Renal cortical epithelial cell (primary cell): ENCODE data around the gene TUBAL3. TPM values are rescaled to one million over a fixed set of nuclear protein-coding genes. Genes with fewer than 3 reads are reported as not detected.
A peak's percentile ranks its signal among the peaks of the same experiment; 100 is the strongest.
"Not testable (repeated sequence)": the region's sequence is repeated elsewhere in the genome, so short reads cannot be mapped to it uniquely, and the experiment has no call there.

ENCODE experiments used
- DNase-seq: peaks from one replicate; pipeline ENCODE4 v3.0.0-alpha.2; 2011; ENCODE audit warnings: low read depth
- total RNA-seq: library from RNA; depleted of rRNA; stranded (reverse); fragments of >200 nt; gene quantifications from 2 replicates; pipeline ENCODE4 v1.2.3, GENCODE V29; 2014

TUBAL3 gene
- total RNA-seq, 1 donor from 2014 or later = 0.35 TPM

GRCh38 chr10:5380395-5380794 is 24.2 kb downstream of the TUBAL3 start:
- DNase-seq = not testable (repeated sequence)

GRCh38 chr10:5379202-5379601 is 25.4 kb downstream of the TUBAL3 start:
- not testable (repeated sequence) for DNase-seq

GRCh38 chr10:5376450-5376849 is 28.2 kb downstream of the TUBAL3 start:
- DNase-seq = no peak

- DNase-seq = no peak
These were observed 30.6 kb downstream of the TUBAL3 start for GRCh38 chr10:5373891-5374611.

GRCh38 chr10:5373307-5373706 is 31.3 kb downstream of the TUBAL3 start:
- peak; percentile 70 for DNase-seq

GRCh38 chr10:5370493-5371352 is 33.9 kb downstream of the TUBAL3 start:
- no peak for DNase-seq

GRCh38 chr10:5369362-5370158 is 35.1 kb downstream of the TUBAL3 start:
- DNase-seq = no peak

- DNase-seq = no peak
These were observed 38.7 kb downstream of the TUBAL3 start for GRCh38 chr10:5365928-5366327.

- DNase-seq = no peak
These were observed 39.7 kb downstream of the TUBAL3 start, which contains the start of gene UCN3 for GRCh38 chr10:5364890-5365338. Gene UCN3 (plus strand): TSS chr10:5364966. CDS start chr10:5373721, 8,755 bp downstream.

- DNase-seq = peak; percentile 12
These were observed 40.3 kb downstream of the TUBAL3 start for GRCh38 chr10:5364374-5364773.

- DNase-seq = no peak
These were observed 41.8 kb downstream of the TUBAL3 start for GRCh38 chr10:5362873-5363272.

GRCh38 chr10:5361966-5362365 is 42.7 kb downstream of the TUBAL3 start:
- DNase-seq = no peak

GRCh38 chr10:5360318-5360915 is 44.2 kb downstream of the TUBAL3 start:
- DNase-seq = no peak

GRCh38 chr10:5356302-5356763 is 48.3 kb downstream of the TUBAL3 start:
- DNase-seq = no peak

GRCh38 chr10:5355594-5356301 is 48.9 kb downstream of the TUBAL3 start:
- DNase-seq = no peak

GRCh38 chr10:5354068-5354467 is 50.6 kb downstream of the TUBAL3 start:
- no peak for DNase-seq

GRCh38 chr10:5349362-5349761 is 55.3 kb downstream of the TUBAL3 start:
- DNase-seq = no peak

GRCh38 chr10:5346881-5347280 is 57.7 kb downstream of the TUBAL3 start:
- no peak for DNase-seq

- peak; percentile 84 for DNase-seq
These were observed 59.9 kb downstream of the TUBAL3 start for GRCh38 chr10:5344746-5345145.

GRCh38 chr10:5343979-5344378 is 60.6 kb downstream of the TUBAL3 start:
- no peak for DNase-seq

GRCh38 chr10:5343561-5343960 is 61.1 kb downstream of the TUBAL3 start:
- DNase-seq = peak; percentile 55
